ENCODE results near the gene RRBP1.

RRBP1 gene

GRCh38 chr20:17568045-17568788, 113.8 kb downstream of the RRBP1 start:
- DNase-seq = no peak

- no peak for DNase-seq
These were observed 115.7 kb downstream of the RRBP1 start for GRCh38 chr20:17566345-17566744.

GRCh38 chr20:17565169-17565845, 116.7 kb downstream of the RRBP1 start:
- DNase-seq = no peak

Data from activated naive CD4-positive, alpha-beta T cell (primary cell).